ENCODE data around the gene ARHGEF33. TPM values are rescaled to one million over a fixed set of nuclear protein-coding genes. Genes with fewer than 3 reads are reported as not detected.

ARHGEF33 gene
- total RNA-seq, 1 donor = 0.43 TPM

- DNase-seq (ENCODE audit: low read depth) = no peak
- H3K4me3 ChIP-seq (ENCODE audit: low read depth, low read length) = no peak overlapping the region
- no peak for TF ChIP-seq CTCF (IDR thresholded peaks at IDR 0.05; ENCODE audit: insufficient read depth, low read depth, low read length)
Measured at GRCh38 chr2:38988716-38989115, 99.0 kb downstream of the ARHGEF33 start.

- no peak overlapping the region for H3K4me3 ChIP-seq (ENCODE audit: low read depth, low read length)
- no peak for DNase-seq (ENCODE audit: low read depth)
- no peak for TF ChIP-seq CTCF (IDR thresholded peaks at IDR 0.05; ENCODE audit: insufficient read depth, low read depth, low read length)
Measured at GRCh38 chr2:38991899-38992298, 102.2 kb downstream of the ARHGEF33 start.

GRCh38 chr2:38997781-38998180 is 108.1 kb downstream of the ARHGEF33 start:
- peak; percentile 94 for DNase-seq (ENCODE audit: low read depth)
- no peak overlapping the region for H3K4me3 ChIP-seq (ENCODE audit: low read depth, low read length)
- TF ChIP-seq CTCF (IDR thresholded peaks at IDR 0.05; ENCODE audit: insufficient read depth, low read depth, low read length) = no peak

GRCh38 chr2:39000552-39000951 is 110.9 kb downstream of the ARHGEF33 start:
- no peak for DNase-seq (ENCODE audit: low read depth)
- no peak for TF ChIP-seq CTCF (IDR thresholded peaks at IDR 0.05; ENCODE audit: insufficient read depth, low read depth, low read length)
- no peak overlapping the region for H3K4me3 ChIP-seq (ENCODE audit: low read depth, low read length)

- TF ChIP-seq CTCF (IDR thresholded peaks at IDR 0.05; ENCODE audit: insufficient read depth, low read depth, low read length) = no peak
- no peak for DNase-seq (ENCODE audit: low read depth)
- H3K4me3 ChIP-seq (ENCODE audit: low read depth, low read length) = no peak overlapping the region
Measured at GRCh38 chr2:39007875-39008504, 118.3 kb downstream of the ARHGEF33 start.

GRCh38 chr2:39008665-39009064 is 119.0 kb downstream of the ARHGEF33 start:
- no peak overlapping the region for H3K4me3 ChIP-seq (ENCODE audit: low read depth, low read length)
- TF ChIP-seq CTCF (IDR thresholded peaks at IDR 0.05; ENCODE audit: insufficient read depth, low read depth, low read length) = no peak
- peak; percentile 44 for DNase-seq (ENCODE audit: low read depth)

- no peak for DNase-seq (ENCODE audit: low read depth)
- H3K4me3 ChIP-seq (ENCODE audit: low read depth, low read length) = no peak overlapping the region
- TF ChIP-seq CTCF (IDR thresholded peaks at IDR 0.05; ENCODE audit: insufficient read depth, low read depth, low read length) = no peak
Measured at GRCh38 chr2:39013871-39014270, 124.2 kb downstream of the ARHGEF33 start.

All from fibroblast of villous mesenchyme (primary cell).